Measurements from ENCODE around the gene PLA2G4B. TPM values are rescaled to one million over a fixed set of nuclear protein-coding genes. Genes with fewer than 3 reads are reported as not detected.

Gene PLA2G4B
- total RNA-seq, 1 experiment from 2014 or later: 3.7 TPM

GRCh38 chr15:41885841-41886240 lies 47.2 kb downstream of the PLA2G4B start:
- H2BK5ac ChIP-seq (ENCODE audit: insufficient read length, low read length): no peak overlapping the region
- no peak overlapping the region for H3K23ac ChIP-seq (ENCODE audit: insufficient read length, low read depth, low read length)
- no peaks in the 10 kb centered on the region for H3K4me1 ChIP-seq (ENCODE audit: insufficient read depth, low read length)
- H3K23me2 ChIP-seq (ENCODE audit: insufficient read length, low read depth, low read length, poor library complexity, severe bottlenecking): peaks cover 3% of the 10 kb centered on the region
- Mint-ChIP-seq H3K27me3 (ENCODE audit: low read depth) (peaks cover 34% of the 10 kb centered on the region), H3K9me3 (no peaks in the 10 kb centered on the region), H3K4me3 (no peak overlapping the region), H3K36me3 (ENCODE audit: insufficient read depth in 1 of 3, low read depth in 3 of 3) (peaks cover 0 to 1% (median 0%) of the 10 kb centered on the region in 3 experiments; a peak in 2 of 7 replicates), H3K27ac (no peak overlapping the region), H3K4me1 (peaks cover 11 to 14% of the 10 kb centered on the region in 2 experiments)
- no peak overlapping the region for H3K14ac ChIP-seq (ENCODE audit: insufficient read depth, low read length)
- H3K9me3 ChIP-seq (ENCODE audit: control insufficient read depth, low read depth, low read length): no peaks in the 10 kb centered on the region
- peaks cover 7% of the 10 kb centered on the region; the same call in 1 of the 2 replicates for H3K27me3 ChIP-seq (ENCODE audit: insufficient read depth, low read length)
- H4K20me1 ChIP-seq (ENCODE audit: control insufficient read depth, insufficient read depth, insufficient read length): no peaks in the 10 kb centered on the region
- no peak overlapping the region for H4K5ac ChIP-seq (ENCODE audit: insufficient read length, low read depth, low read length)
- no peaks in the 10 kb centered on the region for H3K79me1 ChIP-seq (ENCODE audit: insufficient read depth, low read depth, low read length, poor library complexity, severe bottlenecking)
- no peak overlapping the region for H3K9ac ChIP-seq (ENCODE audit: extremely low read depth, insufficient read length, low read length)
- H2BK12ac ChIP-seq (ENCODE audit: insufficient read length, low read depth, low read length): no peak overlapping the region
- H2AK5ac ChIP-seq (ENCODE audit: insufficient read length, low read length): no peak overlapping the region
- H2AFZ ChIP-seq (ENCODE audit: low read length): no peak overlapping the region
- H3K4ac ChIP-seq (ENCODE audit: low read depth, low read length): no peak overlapping the region
- no peak overlapping the region for H3K4me2 ChIP-seq (ENCODE audit: insufficient read depth, insufficient read length, low read length)
- H2BK15ac ChIP-seq (ENCODE audit: low read depth, low read length): no peak overlapping the region
- H2BK20ac ChIP-seq (ENCODE audit: low read depth, low read length, poor library complexity, severe bottlenecking): no peak overlapping the region
- H2BK120ac ChIP-seq (ENCODE audit: low read depth, low read length, poor library complexity, severe bottlenecking): no peak overlapping the region
- no peak overlapping the region for H3K18ac ChIP-seq (ENCODE audit: insufficient read length, low read depth, low read length)
- no peaks in the 10 kb centered on the region for H3K79me2 ChIP-seq (ENCODE audit: insufficient read depth, low read length)
- no peak overlapping the region for H3T11ph ChIP-seq (ENCODE audit: low read length)
- no peak overlapping the region for H4K8ac ChIP-seq (replicated peaks; ENCODE audit: insufficient read length, low read depth, low read length)
- TF ChIP-seq CTCF (conservative IDR thresholded peaks at IDR 0.05): no peak
- WGBS (ENCODE audit: extremely low coverage, insufficient read length, low lambda C conversion rate): no CpG with 5 or more reads among the region's 14 CpGs
- DNase-seq: no peak
- no peak overlapping the region for H4K91ac ChIP-seq (ENCODE audit: insufficient read length, low read depth, low read length)
- no peak overlapping the region for H3K56ac ChIP-seq (ENCODE audit: insufficient read length, low read depth, low read length)
- H3K27ac ChIP-seq (ENCODE audit: insufficient read length, low read depth, low read length): no peak overlapping the region
